Lower lobe of right lung (tissue), 2 donors: ENCODE data around the gene BACH2. TPM values are rescaled to one million over a fixed set of nuclear protein-coding genes. Genes with fewer than 3 reads are reported as not detected.
A peak's percentile ranks its signal among the peaks of the same experiment; 100 is the strongest.
"Not testable (repeated sequence)": the region's sequence is repeated elsewhere in the genome, so short reads cannot be mapped to it uniquely, and the experiment has no call there.

Source experiments
- ATAC-seq, 2 donors: fragments of 200-7000 bp; cut with Tn5 transposase; one replicate each; pipeline ENCODE4 v1.9.1; 2020 to 2022; ENCODE audit warnings: mild to moderate bottlenecking in 2 of 2, moderate library complexity in 2 of 2
- DNase-seq: peaks from one replicate; pipeline ENCODE4 v3.0.0-alpha.2; 2020
- H3K27ac ChIP-seq: fragments of 200-600 bp; one replicate; pipeline ENCODE4 v1.8.0; 2022
- H3K27me3 ChIP-seq: fragments of 200-600 bp; one replicate; pipeline ENCODE4 v1.8.0; 2022; ENCODE audit warnings: low read depth
- H3K36me3 ChIP-seq: fragments of 200-600 bp; one replicate; pipeline ENCODE4 v1.8.0; 2022; ENCODE audit warnings: mild to moderate bottlenecking
- H3K4me1 ChIP-seq: fragments of 200-600 bp; one replicate; pipeline ENCODE4 v1.8.0; 2022
- H3K4me3 ChIP-seq: fragments of 200-600 bp; one replicate; pipeline ENCODE4 v1.8.0; 2022; ENCODE audit warnings: mild to moderate bottlenecking
- H3K9me3 ChIP-seq: fragments of 200-600 bp; one replicate; pipeline ENCODE4 v1.8.0; 2022
- CTCF ChIP-seq: fragments of 200-600 bp; IDR thresholded peaks from one replicate; pipeline ENCODE4 v1.8.0; 2022; ENCODE audit warnings: antibody characterized with exemption, mild to moderate bottlenecking
- intact Hi-C: fragments of 100-400 bp; cut with DNase I; formaldehyde crosslinking; loops from one replicate; pipeline ENCODE4 v1.11.0; 2022
- total RNA-seq: library from RNA; stranded (reverse); fragmentation: NEBNext Ultra II Directional; extraction: Animal tissue kit (Norgen Biotek cat#: 25700); gene quantifications from one replicate; pipeline ENCODE4 v1.2.1, GENCODE V29; 2021
- donor health status: DM: no; HTN: yes; CAD: no; lungs with severe emphysema.

BACH2 gene
- total RNA-seq, 1 donor from 2014 or later, result 6.3 TPM

GRCh38 chr6:90062051-90062450 lies 234.6 kb downstream of the BACH2 start:
- intact Hi-C loops, result no loop called here
- DNase-seq (no peak), ATAC-seq (peak in 1 of 2 donors; percentile 64)
- no peaks in the 10 kb centered on the region for H3K9me3 ChIP-seq
- H3K4me3 ChIP-seq, result no peak overlapping the region
- H3K27me3 ChIP-seq, result no peaks in the 10 kb centered on the region
- H3K4me1 ChIP-seq, result peaks cover 9% of the 10 kb centered on the region
- no peak overlapping the region for H3K27ac ChIP-seq
- no peaks in the 10 kb centered on the region for H3K36me3 ChIP-seq
- TF ChIP-seq CTCF, result no peak

DNA sequence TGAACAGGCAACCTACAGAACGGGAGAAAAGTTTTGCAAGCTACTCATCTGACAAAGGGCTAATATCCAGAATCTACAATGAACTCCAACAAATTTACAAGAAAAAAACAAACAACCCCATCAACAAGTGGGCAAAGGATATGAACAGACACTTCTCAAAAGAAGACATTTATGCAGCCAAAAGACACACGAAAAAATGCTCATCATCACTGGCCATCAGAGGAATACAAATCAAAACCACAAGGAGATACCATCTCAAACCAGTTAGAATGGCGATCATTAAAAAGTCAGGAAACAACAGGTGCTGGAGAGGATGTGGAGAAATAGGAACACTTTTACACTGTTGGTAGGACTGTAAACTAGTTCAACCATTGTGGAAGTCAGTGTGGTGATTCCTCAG lies 237.5 kb downstream of the BACH2 start:
- H3K27me3 ChIP-seq, H3K9me3 ChIP-seq, H3K4me1 ChIP-seq, ATAC-seq, DNase-seq, H3K36me3 ChIP-seq, H3K4me3 ChIP-seq, H3K27ac ChIP-seq, intact Hi-C loops: not testable (repeated sequence)

DNA sequence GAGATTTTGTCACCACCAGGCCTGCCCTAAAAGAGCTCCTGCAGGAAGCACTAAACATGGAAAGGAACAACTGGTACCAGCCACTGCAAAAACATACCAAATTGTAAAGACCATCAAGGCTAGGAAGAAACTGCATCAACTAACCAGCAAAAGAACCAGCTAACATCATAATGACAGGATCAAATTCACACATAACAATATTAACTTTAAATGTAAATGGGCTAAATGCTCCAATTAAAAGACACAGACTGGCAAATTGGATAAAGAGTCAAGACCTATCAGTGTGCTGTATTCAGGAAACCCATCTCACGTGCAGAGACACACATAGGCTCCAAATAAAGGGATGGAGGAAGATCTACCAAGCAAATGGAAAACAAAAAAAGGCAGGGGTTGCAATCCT lies 240.7 kb downstream of the BACH2 start:
- H3K27ac ChIP-seq, ATAC-seq, H3K4me1 ChIP-seq, H3K9me3 ChIP-seq, DNase-seq, H3K4me3 ChIP-seq, H3K36me3 ChIP-seq, H3K27me3 ChIP-seq, intact Hi-C loops: not testable (repeated sequence)

GRCh38 chr6:90054193-90054592 lies 242.4 kb downstream of the BACH2 start:
- H3K27ac ChIP-seq, H3K4me3 ChIP-seq, intact Hi-C loops, H3K4me1 ChIP-seq, H3K27me3 ChIP-seq, H3K36me3 ChIP-seq, H3K9me3 ChIP-seq, ATAC-seq, DNase-seq: not testable (repeated sequence)

GRCh38 chr6:90053614-90054013 lies 243.0 kb downstream of the BACH2 start:
- Histone ChIP-seq H3K36me3 (no peaks in the 10 kb centered on the region), H3K9me3 (no peaks in the 10 kb centered on the region), H3K4me1 (no peaks in the 10 kb centered on the region), H3K27ac (no peak overlapping the region), H3K27me3 (no peaks in the 10 kb centered on the region), H3K4me3 (no peak overlapping the region)
- no peak for TF ChIP-seq CTCF
- DNase-seq (no peak), ATAC-seq (no peak)
- intact Hi-C loops, result no loop called here

GRCh38 chr6:90049295-90049694 lies 247.3 kb downstream of the BACH2 start:
- no peaks in the 10 kb centered on the region for H3K36me3 ChIP-seq
- intact Hi-C loops, result no loop called here
- no peak for DNase-seq
- TF ChIP-seq CTCF, result no peak
- ATAC-seq, result no peak
- H3K4me1 ChIP-seq, result no peaks in the 10 kb centered on the region
- no peak overlapping the region for H3K4me3 ChIP-seq
- H3K27me3 ChIP-seq, result no peaks in the 10 kb centered on the region
- no peaks in the 10 kb centered on the region for H3K9me3 ChIP-seq
- no peak overlapping the region for H3K27ac ChIP-seq

- Histone ChIP-seq H3K27ac (no peak overlapping the region), H3K27me3 (no peaks in the 10 kb centered on the region), H3K4me1 (no peaks in the 10 kb centered on the region), H3K36me3 (no peaks in the 10 kb centered on the region), H3K9me3 (no peaks in the 10 kb centered on the region), H3K4me3 (no peak overlapping the region)
- no peak for TF ChIP-seq CTCF
- intact Hi-C loops, result no loop called here
- no peak for DNase-seq
- no peak for ATAC-seq
Measured at GRCh38 chr6:90048206-90048967, 248.3 kb downstream of the BACH2 start.
